Inferior parietal cortex (tissue), 1 donor: ENCODE measurements around the gene MOB3A.
"Not testable (repeated sequence)": the region's sequence is repeated elsewhere in the genome, so short reads cannot be mapped to it uniquely, and the experiment has no call there.

Experiments
- DNase-seq: peaks from one replicate; pipeline ENCODE4 v3.0.0-alpha.2; 2016; ENCODE audit errors: extremely low spot score

Gene MOB3A

DNA sequence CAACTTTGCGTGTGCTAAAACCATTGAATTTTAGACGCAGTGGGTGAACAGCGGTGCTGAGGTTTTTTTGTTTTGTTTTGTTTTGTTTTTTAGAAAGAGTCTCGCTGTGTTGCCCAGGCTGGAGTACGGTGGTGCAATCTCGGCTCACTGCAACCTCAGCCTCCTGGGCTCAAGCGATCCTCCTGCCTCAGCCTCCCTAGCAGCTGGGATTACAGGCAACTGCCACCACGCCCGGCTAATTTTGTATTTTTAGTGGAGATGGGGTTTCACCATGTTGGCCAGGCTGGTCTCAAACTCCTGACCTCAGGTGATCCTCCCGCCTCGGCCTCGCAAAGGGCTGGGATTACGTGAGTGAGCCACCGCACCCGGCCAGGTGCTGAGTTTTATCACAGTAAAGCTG is 61.9 kb downstream of the MOB3A start:
- not testable (repeated sequence) for DNase-seq

DNA sequence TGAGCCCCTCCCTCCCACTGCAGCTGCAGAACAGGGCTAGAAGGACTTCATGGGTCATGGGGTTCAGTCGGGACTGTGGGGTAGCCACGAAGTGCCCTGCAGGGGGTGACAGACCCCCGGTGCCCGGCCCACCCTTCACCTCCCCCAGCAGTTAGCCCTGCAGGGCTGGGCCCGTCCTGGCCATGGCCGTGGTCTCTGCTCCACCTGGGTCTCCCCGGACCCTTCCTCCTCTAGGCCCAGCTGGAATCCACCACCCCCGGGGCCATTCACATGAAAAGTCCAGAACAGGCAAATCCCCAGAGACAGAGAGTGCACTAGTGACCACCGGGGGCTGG is 62.3 kb downstream of the MOB3A start:
- no peak for DNase-seq

- no peak for DNase-seq
Measured at GRCh38 chr19:2033115-2033824, 62.9 kb downstream of the MOB3A start.

- peak; percentile 87 for DNase-seq
Measured at GRCh38 chr19:2032296-2032941, 63.7 kb downstream of the MOB3A start.

GRCh38 chr19:2027361-2027760 is 68.8 kb downstream of the MOB3A start:
- no peak for DNase-seq

- DNase-seq = no peak
Measured at GRCh38 chr19:2026770-2027169, 69.4 kb downstream of the MOB3A start.

DNA sequence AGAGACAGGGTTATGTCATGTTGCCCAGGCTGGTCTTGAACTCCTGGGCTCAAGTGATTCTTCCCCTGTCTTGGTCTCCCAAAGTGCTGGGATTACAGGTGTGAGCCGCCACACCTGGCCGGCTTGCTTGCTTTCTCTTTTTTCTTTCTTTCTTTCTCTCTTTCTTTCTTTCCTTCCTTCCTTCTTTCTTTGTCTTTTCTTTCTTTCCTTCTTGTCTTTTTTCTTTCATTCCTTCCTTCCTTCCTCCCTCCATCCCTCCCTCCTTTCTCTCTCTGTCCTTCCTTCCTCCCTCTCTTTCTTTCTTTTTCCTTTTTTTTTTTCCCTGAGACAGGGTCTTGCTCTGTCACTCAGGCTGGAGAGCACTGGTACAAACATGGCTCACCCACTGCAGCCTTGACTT is 73.8 kb downstream of the MOB3A start:
- no peak for DNase-seq

- DNase-seq = no peak
Measured at GRCh38 chr19:2021453-2022140, 74.5 kb downstream of the MOB3A start.
